ENCODE measurements around the gene ZNF519. TPM values are rescaled to one million over a fixed set of nuclear protein-coding genes. Genes with fewer than 3 reads are reported as not detected.

ZNF519 gene
- 2.9 and 3.9 TPM in 2 replicates for total RNA-seq

DNA sequence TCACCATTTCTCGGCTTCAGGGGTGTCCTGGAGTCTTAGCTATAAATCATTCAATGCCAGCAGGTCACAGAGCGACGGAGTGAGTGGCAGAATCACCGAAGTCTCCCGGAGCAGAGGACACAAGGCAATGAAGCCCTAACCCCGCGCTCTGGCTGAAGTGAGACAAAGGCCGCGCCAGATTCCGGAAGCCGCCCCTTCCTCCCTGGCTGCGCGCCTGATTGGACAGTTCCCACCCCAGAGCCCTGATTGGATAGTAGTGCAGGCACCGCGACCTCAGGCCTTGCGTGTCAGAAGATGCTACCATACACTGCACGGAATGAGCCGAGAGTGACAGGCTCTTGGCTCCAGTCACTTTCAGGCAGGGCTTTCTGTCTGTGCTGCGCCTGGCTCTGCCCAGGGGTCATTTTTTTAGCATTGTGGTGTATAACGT is at the start of gene ZNF519:
Gene ZNF519 (minus strand): TSS at position 165 of the 430 bp plus-strand sequence. CDS start 158 bp downstream, at position 7.

Other genes with a start within 250 kb of the ZNF519 start
- gene MC2R, start 216.9 kb downstream of the ZNF519 start, total RNA-seq, result not detected in 2 replicates

Data from regular cardiac myocyte (primary cell).